SK-N-SH treated with all-trans-retinoic acid at 6 μM for 48 hours (cell line): ENCODE measurements around the gene RBM39.

Source experiments
- ESRRG ChIP-seq: fragments of 250-450 bp; sonication (Bioruptor Pico); IDR thresholded peaks from 2 replicates; pipeline ENCODE4 v1.6.1; 2021; ENCODE audit warnings: mild to moderate bottlenecking
- GLIS3 ChIP-seq: fragments of 250-450 bp; sonication (Bioruptor Pico); IDR thresholded peaks from 2 replicates; pipeline ENCODE4 v1.5.0; 2020; ENCODE audit warnings: mild to moderate bottlenecking, moderate library complexity
- PPARA ChIP-seq: fragments of 250-450 bp; sonication (Bioruptor Pico); IDR thresholded peaks from 2 replicates; pipeline ENCODE4 v1.5.0; 2020; ENCODE audit warnings: mild to moderate bottlenecking, borderline replicate concordance
- RARB ChIP-seq: fragments of 250-450 bp; sonication (Bioruptor Pico); IDR thresholded peaks from 2 replicates; pipeline ENCODE4 v1.8.0; 2021; ENCODE audit warnings: mild to moderate bottlenecking, moderate library complexity
- TCF4 ChIP-seq: fragments of 250-450 bp; sonication (Bioruptor Pico); IDR thresholded peaks from 2 replicates; pipeline ENCODE4 v1.8.0; 2021; ENCODE audit warnings: mild to moderate bottlenecking, moderate library complexity, borderline replicate concordance
- ZFP30 ChIP-seq: fragments of 450-650 bp; formaldehyde crosslinking; IDR thresholded peaks from 2 replicates; pipeline ENCODE4 v1.5.0; 2022; ENCODE audit warnings: mild to moderate bottlenecking, moderate library complexity
- ZNF8 ChIP-seq: fragments of 450-650 bp; formaldehyde crosslinking; IDR thresholded peaks from 2 replicates; pipeline ENCODE4 v1.5.0; 2020; ENCODE audit warnings: mild to moderate bottlenecking, moderate library complexity
- TF ChIP-seq, protein P1 (sequence below): fragments of 250-450 bp; sonication (Bioruptor Pico); IDR thresholded peaks from 2 replicates; pipeline ENCODE4 v1.5.1; 2020; ENCODE audit warnings: low read depth, mild to moderate bottlenecking, moderate library complexity
- TF ChIP-seq, protein P2 (sequence below): fragments of 250-450 bp; sonication (Bioruptor Pico); IDR thresholded peaks from 2 replicates; pipeline ENCODE4 v1.8.0; 2020; ENCODE audit warnings: mild to moderate bottlenecking, moderate library complexity, borderline replicate concordance

GRCh38 chr20:35756404-35756803, 14.3 kb upstream of the RBM39 start:
- TF ChIP-seq ESRRG (CRISPR knock-in tag) = no peak
- TF ChIP-seq, protein P1, sequence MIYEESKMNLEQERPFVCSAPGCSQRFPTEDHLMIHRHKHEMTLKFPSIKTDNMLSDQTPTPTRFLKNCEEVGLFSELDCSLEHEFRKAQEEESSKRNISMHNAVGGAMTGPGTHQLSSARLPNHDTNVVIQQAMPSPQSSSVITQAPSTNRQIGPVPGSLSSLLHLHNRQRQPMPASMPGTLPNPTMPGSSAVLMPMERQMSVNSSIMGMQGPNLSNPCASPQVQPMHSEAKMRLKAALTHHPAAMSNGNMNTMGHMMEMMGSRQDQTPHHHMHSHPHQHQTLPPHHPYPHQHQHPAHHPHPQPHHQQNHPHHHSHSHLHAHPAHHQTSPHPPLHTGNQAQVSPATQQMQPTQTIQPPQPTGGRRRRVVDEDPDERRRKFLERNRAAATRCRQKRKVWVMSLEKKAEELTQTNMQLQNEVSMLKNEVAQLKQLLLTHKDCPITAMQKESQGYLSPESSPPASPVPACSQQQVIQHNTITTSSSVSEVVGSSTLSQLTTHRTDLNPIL (CRISPR knock-in tag) = no peak
- TF ChIP-seq RARB = no peak
- TF ChIP-seq, protein P2, sequence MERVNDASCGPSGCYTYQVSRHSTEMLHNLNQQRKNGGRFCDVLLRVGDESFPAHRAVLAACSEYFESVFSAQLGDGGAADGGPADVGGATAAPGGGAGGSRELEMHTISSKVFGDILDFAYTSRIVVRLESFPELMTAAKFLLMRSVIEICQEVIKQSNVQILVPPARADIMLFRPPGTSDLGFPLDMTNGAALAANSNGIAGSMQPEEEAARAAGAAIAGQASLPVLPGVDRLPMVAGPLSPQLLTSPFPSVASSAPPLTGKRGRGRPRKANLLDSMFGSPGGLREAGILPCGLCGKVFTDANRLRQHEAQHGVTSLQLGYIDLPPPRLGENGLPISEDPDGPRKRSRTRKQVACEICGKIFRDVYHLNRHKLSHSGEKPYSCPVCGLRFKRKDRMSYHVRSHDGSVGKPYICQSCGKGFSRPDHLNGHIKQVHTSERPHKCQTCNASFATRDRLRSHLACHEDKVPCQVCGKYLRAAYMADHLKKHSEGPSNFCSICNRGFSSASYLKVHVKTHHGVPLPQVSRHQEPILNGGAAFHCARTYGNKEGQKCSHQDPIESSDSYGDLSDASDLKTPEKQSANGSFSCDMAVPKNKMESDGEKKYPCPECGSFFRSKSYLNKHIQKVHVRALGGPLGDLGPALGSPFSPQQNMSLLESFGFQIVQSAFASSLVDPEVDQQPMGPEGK (CRISPR knock-in tag) = no peak
- TF ChIP-seq ZNF8 (CRISPR knock-in tag) = no peak
- TF ChIP-seq TCF4 (CRISPR knock-in tag) = no peak
- no peak for TF ChIP-seq PPARA (CRISPR knock-in tag)
- TF ChIP-seq GLIS3 (CRISPR knock-in tag) = no peak
- TF ChIP-seq ZFP30 (CRISPR knock-in tag) = no peak
